ENCODE results near the gene TENM4.
"Not testable (repeated sequence)": the region's sequence is repeated elsewhere in the genome, so short reads cannot be mapped to it uniquely, and the experiment has no call there.

TENM4 gene

GRCh38 chr11:78647986-78648875 is 792.6 kb downstream of the TENM4 start:
- H3K36me3 Mint-ChIP-seq (ENCODE audit: insufficient read depth), result peaks cover 3% of the 10 kb centered on the region
- H3K27ac Mint-ChIP-seq, result no peak overlapping the region
- no peaks in the 10 kb centered on the region for H3K9me3 Mint-ChIP-seq
- DNase-seq, result no peak
- H3K4me3 Mint-ChIP-seq, result no peak overlapping the region
- H3K4me1 Mint-ChIP-seq (ENCODE audit: low read depth in 2 of 2), result peaks cover 8 to 20% of the 10 kb centered on the region in 2 donors
- ATAC-seq (replicated peaks), result no peak
- peaks cover 19 to 24% of the 10 kb centered on the region in 2 donors for H3K27me3 Mint-ChIP-seq

GRCh38 chr11:78647266-78647915 is 793.4 kb downstream of the TENM4 start:
- Mint-ChIP-seq H3K4me3 (no peak overlapping the region), H3K27me3 (peaks cover 19 to 22% of the 10 kb centered on the region in 2 donors), H3K4me1 (ENCODE audit: low read depth in 2 of 2) (peaks cover 8 to 20% of the 10 kb centered on the region in 2 donors), H3K9me3 (no peaks in the 10 kb centered on the region), H3K27ac (no peak overlapping the region), H3K36me3 (ENCODE audit: insufficient read depth) (peaks cover 3% of the 10 kb centered on the region)
- DNase-seq (no peak), ATAC-seq (replicated peaks) (no peak)

GRCh38 chr11:78646564-78647185 is 794.2 kb downstream of the TENM4 start:
- Mint-ChIP-seq H3K9me3 (no peaks in the 10 kb centered on the region), H3K4me1 (ENCODE audit: low read depth in 2 of 2) (peaks cover 8 to 20% of the 10 kb centered on the region in 2 donors), H3K4me3 (no peak overlapping the region), H3K27me3 (peaks cover 14 to 15% of the 10 kb centered on the region in 2 donors), H3K27ac (no peak overlapping the region), H3K36me3 (ENCODE audit: insufficient read depth) (peaks cover 3% of the 10 kb centered on the region)
- DNase-seq, result peak; percentile 40 to 45 (median 44)
- peak; percentile 47 for ATAC-seq (replicated peaks)

GRCh38 chr11:78645226-78646202 is 795.3 kb downstream of the TENM4 start:
- peak overlapping the region in 1 of 2 donors; percentile 41 for H3K27ac Mint-ChIP-seq
- peak; percentile 80 for ATAC-seq (replicated peaks)

GRCh38 chr11:78643676-78644056 is 797.2 kb downstream of the TENM4 start:
- DNase-seq (no peak), ATAC-seq (replicated peaks) (no peak)
- Mint-ChIP-seq H3K27me3 (no peaks in the 10 kb centered on the region), H3K27ac (no peak overlapping the region), H3K4me3 (no peak overlapping the region), H3K36me3 (ENCODE audit: insufficient read depth) (peaks cover 3% of the 10 kb centered on the region), H3K4me1 (ENCODE audit: low read depth in 2 of 2) (peaks cover 8 to 16% of the 10 kb centered on the region in 2 donors), H3K9me3 (no peaks in the 10 kb centered on the region)

More at GRCh38 chr11:78645226-78646202, 795.3 kb downstream of the TENM4 start:
- Mint-ChIP-seq H3K36me3 (ENCODE audit: insufficient read depth) (peaks cover 3% of the 10 kb centered on the region), H3K4me1 (ENCODE audit: low read depth in 2 of 2) (peaks cover 8 to 16% of the 10 kb centered on the region in 2 donors), H3K27me3 (peaks cover 3% of the 10 kb centered on the region in 2 donors), H3K4me3 (peak overlapping the region; percentile 28 to 81), H3K9me3 (no peaks in the 10 kb centered on the region)
- DNase-seq, result peak; percentile 34 to 50 (median 49)

- no peak for DNase-seq
- peaks cover 8 to 16% of the 10 kb centered on the region in 2 donors for H3K4me1 Mint-ChIP-seq (ENCODE audit: low read depth in 2 of 2)
- H3K27me3 Mint-ChIP-seq, result no peaks in the 10 kb centered on the region
- H3K27ac Mint-ChIP-seq, result peak overlapping the region in 1 of 2 donors; percentile 49
- peaks cover 3% of the 10 kb centered on the region for H3K36me3 Mint-ChIP-seq (ENCODE audit: insufficient read depth)
- no peak overlapping the region for H3K4me3 Mint-ChIP-seq
- no peaks in the 10 kb centered on the region for H3K9me3 Mint-ChIP-seq
- ATAC-seq (replicated peaks), result no peak
These were observed 797.7 kb downstream of the TENM4 start for GRCh38 chr11:78642979-78643675.

- H3K36me3 Mint-ChIP-seq (ENCODE audit: insufficient read depth), result peaks cover 3% of the 10 kb centered on the region
- no peaks in the 10 kb centered on the region for H3K27me3 Mint-ChIP-seq
- H3K4me3 Mint-ChIP-seq, result no peak overlapping the region
- no peaks in the 10 kb centered on the region for H3K9me3 Mint-ChIP-seq
- H3K27ac Mint-ChIP-seq, result no peak overlapping the region
- ATAC-seq (replicated peaks) (no peak), DNase-seq (no peak)
- H3K4me1 Mint-ChIP-seq (ENCODE audit: low read depth in 2 of 2), result peaks cover 6 to 14% of the 10 kb centered on the region in 2 donors
These were observed 799.3 kb downstream of the TENM4 start for GRCh38 chr11:78641541-78641940.

- DNase-seq, result no peak
- no peak for ATAC-seq (replicated peaks)
- Mint-ChIP-seq H3K4me3 (no peak overlapping the region), H3K4me1 (ENCODE audit: low read depth in 2 of 2) (no peaks in the 10 kb centered on the region), H3K36me3 (ENCODE audit: insufficient read depth) (no peaks in the 10 kb centered on the region), H3K27ac (no peak overlapping the region), H3K27me3 (peaks cover 17 to 18% of the 10 kb centered on the region in 2 donors), H3K9me3 (peaks cover 0 to 2% of the 10 kb centered on the region in 2 donors)
These were observed 802.0 kb downstream of the TENM4 start for GRCh38 chr11:78638704-78639380.

- not testable (repeated sequence) for H3K4me1 Mint-ChIP-seq (ENCODE audit: low read depth in 2 of 2); DNase-seq; H3K36me3 Mint-ChIP-seq (ENCODE audit: insufficient read depth); H3K9me3 Mint-ChIP-seq; ATAC-seq (replicated peaks); H3K27ac Mint-ChIP-seq; H3K4me3 Mint-ChIP-seq
- H3K27me3 Mint-ChIP-seq, result peaks cover 24 to 30% of the 10 kb centered on the region in 2 donors
These were observed 803.3 kb downstream of the TENM4 start for GRCh38 chr11:78637527-78637926.

- no peak for ATAC-seq (replicated peaks)
- Mint-ChIP-seq H3K4me3 (no peak overlapping the region), H3K36me3 (ENCODE audit: insufficient read depth) (no peaks in the 10 kb centered on the region), H3K27ac (no peak overlapping the region), H3K4me1 (ENCODE audit: low read depth in 2 of 2) (no peaks in the 10 kb centered on the region), H3K9me3 (peaks cover 0 to 2% of the 10 kb centered on the region in 2 donors), H3K27me3 (peaks cover 28 to 30% of the 10 kb centered on the region in 2 donors)
- no peak for DNase-seq
These were observed 804.9 kb downstream of the TENM4 start for GRCh38 chr11:78635814-78636506.

- Mint-ChIP-seq H3K27ac (no peak overlapping the region), H3K9me3 (peaks cover 0 to 8% of the 10 kb centered on the region in 2 donors), H3K4me1 (ENCODE audit: low read depth in 2 of 2) (no peaks in the 10 kb centered on the region), H3K4me3 (no peak overlapping the region), H3K36me3 (ENCODE audit: insufficient read depth) (no peaks in the 10 kb centered on the region), H3K27me3 (peaks cover 28 to 30% of the 10 kb centered on the region in 2 donors)
- DNase-seq, result no peak
- no peak for ATAC-seq (replicated peaks)
These were observed 807.1 kb downstream of the TENM4 start for GRCh38 chr11:78633516-78634310.

Measured in effector memory CD8-positive, alpha-beta T cell (primary cell).